HL-60 (cell line): ENCODE data around the gene RALY.

Experiments
- POLR2AphosphoS5 ChIP-seq: IDR thresholded peaks from 2 replicates; pipeline ENCODE4 v1.6.1; 2012; ENCODE audit warnings: low read depth
- TF ChIP-seq, protein P1 (sequence below): IDR thresholded peaks from one replicate; pipeline ENCODE4 v1.5.1; 2011; ENCODE audit warnings: low read length, control low read depth, inconsistent platforms; ENCODE audit not compliant: insufficient read depth

DNA sequence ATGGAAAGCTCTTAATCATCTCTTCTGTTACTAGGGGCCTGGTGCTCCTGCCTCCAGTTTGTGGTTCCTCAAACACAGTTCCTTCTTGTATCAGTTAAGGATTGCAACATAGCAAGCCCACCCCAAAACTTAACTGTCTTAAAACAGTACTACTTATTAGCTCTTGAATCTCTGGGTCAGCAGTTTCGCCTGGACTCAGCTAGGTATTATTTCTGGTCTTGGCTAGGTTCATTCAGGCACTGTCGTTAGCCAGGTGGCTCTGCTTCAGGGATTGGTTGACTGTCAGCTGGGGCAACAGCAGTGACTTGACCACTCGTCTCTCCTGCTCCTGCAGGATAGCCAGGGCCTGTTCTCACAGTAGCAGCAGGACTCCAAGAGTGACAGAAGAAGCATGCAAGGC, 30.0 kb upstream of the RALY start:
- TF ChIP-seq POLR2AphosphoS5, result no peak
- TF ChIP-seq, protein P1, sequence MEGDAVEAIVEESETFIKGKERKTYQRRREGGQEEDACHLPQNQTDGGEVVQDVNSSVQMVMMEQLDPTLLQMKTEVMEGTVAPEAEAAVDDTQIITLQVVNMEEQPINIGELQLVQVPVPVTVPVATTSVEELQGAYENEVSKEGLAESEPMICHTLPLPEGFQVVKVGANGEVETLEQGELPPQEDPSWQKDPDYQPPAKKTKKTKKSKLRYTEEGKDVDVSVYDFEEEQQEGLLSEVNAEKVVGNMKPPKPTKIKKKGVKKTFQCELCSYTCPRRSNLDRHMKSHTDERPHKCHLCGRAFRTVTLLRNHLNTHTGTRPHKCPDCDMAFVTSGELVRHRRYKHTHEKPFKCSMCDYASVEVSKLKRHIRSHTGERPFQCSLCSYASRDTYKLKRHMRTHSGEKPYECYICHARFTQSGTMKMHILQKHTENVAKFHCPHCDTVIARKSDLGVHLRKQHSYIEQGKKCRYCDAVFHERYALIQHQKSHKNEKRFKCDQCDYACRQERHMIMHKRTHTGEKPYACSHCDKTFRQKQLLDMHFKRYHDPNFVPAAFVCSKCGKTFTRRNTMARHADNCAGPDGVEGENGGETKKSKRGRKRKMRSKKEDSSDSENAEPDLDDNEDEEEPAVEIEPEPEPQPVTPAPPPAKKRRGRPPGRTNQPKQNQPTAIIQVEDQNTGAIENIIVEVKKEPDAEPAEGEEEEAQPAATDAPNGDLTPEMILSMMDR, result no peak
